ENCODE results near the gene PPFIBP1.
"Not testable (repeated sequence)": the region's sequence is repeated elsewhere in the genome, so short reads cannot be mapped to it uniquely, and the experiment has no call there.

The PPFIBP1 gene

GRCh38 chr12:27542628-27543027 lies 18.6 kb downstream of the PPFIBP1 start:
- DNase-seq (ENCODE audit: low read depth), result peak; percentile 97

GRCh38 chr12:27544858-27545257 lies 20.9 kb downstream of the PPFIBP1 start:
- not testable (repeated sequence) for DNase-seq (ENCODE audit: low read depth)

GRCh38 chr12:27545665-27546064 lies 21.7 kb downstream of the PPFIBP1 start:
- no peak for DNase-seq (ENCODE audit: low read depth)

GRCh38 chr12:27547592-27547991 lies 23.6 kb downstream of the PPFIBP1 start:
- no peak for DNase-seq (ENCODE audit: low read depth)

- peak; percentile 27 for DNase-seq (ENCODE audit: low read depth)
Measured at GRCh38 chr12:27548301-27549199, 24.5 kb downstream of the PPFIBP1 start.

GRCh38 chr12:27549236-27549800 lies 25.3 kb downstream of the PPFIBP1 start:
- peak; percentile 82 for DNase-seq (ENCODE audit: low read depth)

- DNase-seq (ENCODE audit: low read depth), result peak; percentile 96
Measured at GRCh38 chr12:27549801-27550652, 26.0 kb downstream of the PPFIBP1 start.

GRCh38 chr12:27550653-27550975 lies 26.6 kb downstream of the PPFIBP1 start:
- no peak for DNase-seq (ENCODE audit: low read depth)

- DNase-seq (ENCODE audit: low read depth), result no peak
Measured at GRCh38 chr12:27551172-27551840, 27.3 kb downstream of the PPFIBP1 start.

GRCh38 chr12:27552235-27552634 lies 28.2 kb downstream of the PPFIBP1 start:
- DNase-seq (ENCODE audit: low read depth), result no peak

GRCh38 chr12:27552886-27553560 lies 29.0 kb downstream of the PPFIBP1 start:
- DNase-seq (ENCODE audit: low read depth), result peak; percentile 31

GRCh38 chr12:27553941-27554340 lies 29.9 kb downstream of the PPFIBP1 start:
- DNase-seq (ENCODE audit: low read depth), result no peak

- peak; percentile 42 for DNase-seq (ENCODE audit: low read depth)
Measured at GRCh38 chr12:27554421-27555186, 30.6 kb downstream of the PPFIBP1 start.

GRCh38 chr12:27555361-27555760 lies 31.4 kb downstream of the PPFIBP1 start:
- DNase-seq (ENCODE audit: low read depth), result no peak

- peak; percentile 82 for DNase-seq (ENCODE audit: low read depth)
Measured at GRCh38 chr12:27555925-27556778, 32.1 kb downstream of the PPFIBP1 start.

- DNase-seq (ENCODE audit: low read depth), result no peak
Measured at GRCh38 chr12:27560126-27560525, 36.1 kb downstream of the PPFIBP1 start.

- no peak for DNase-seq (ENCODE audit: low read depth)
Measured at GRCh38 chr12:27561535-27562350, 37.7 kb downstream of the PPFIBP1 start.

- DNase-seq (ENCODE audit: low read depth), result no peak
Measured at GRCh38 chr12:27564612-27565213, 40.7 kb downstream of the PPFIBP1 start.
